HepG2 (cell line): ENCODE results near the gene BCL2L1. TPM values are rescaled to one million over a fixed set of nuclear protein-coding genes. Genes with fewer than 3 reads are reported as not detected.

Source experiments
- AHDC1 ChIP-seq: sonication (generic); formaldehyde crosslinking; IDR thresholded peaks from 2 replicates; pipeline ENCODE4 v1.5.1; 2020; ENCODE audit warnings: mild to moderate bottlenecking, missing genetic modification reagents, borderline replicate concordance
- ARID5B ChIP-seq: IDR thresholded peaks from 2 replicates; pipeline ENCODE4 v1.4.0; 2020; ENCODE audit warnings: mild to moderate bottlenecking, missing genetic modification reagents
- ATAD3A ChIP-seq: sonication (generic); formaldehyde crosslinking; IDR thresholded peaks from 2 replicates; pipeline ENCODE4 v1.4.0; 2020; ENCODE audit warnings: missing genetic modification reagents
- CENPT ChIP-seq: sonication (generic); formaldehyde crosslinking; IDR thresholded peaks from 2 replicates; pipeline ENCODE4 v1.8.0; 2022; ENCODE audit warnings: low read depth, mild to moderate bottlenecking, moderate library complexity, missing genetic modification reagents
- ELK4 ChIP-seq: sonication (generic); formaldehyde crosslinking; IDR thresholded peaks from 2 replicates; pipeline ENCODE4 v1.9.0; 2021; ENCODE audit warnings: missing genetic modification reagents, borderline replicate concordance
- KDM3A ChIP-seq: IDR thresholded peaks from 2 replicates; pipeline ENCODE4 v1.6.1; 2018; ENCODE audit warnings: low read depth, missing compliant biosample characterization
- KLF15 ChIP-seq: sonication (generic); formaldehyde crosslinking; IDR thresholded peaks from 2 replicates; pipeline ENCODE4 v1.8.1; 2023; ENCODE audit warnings: borderline replicate concordance, mild to moderate bottlenecking, inconsistent platforms, missing genetic modification reagents, mixed read lengths
- KLF6 ChIP-seq: IDR thresholded peaks from 2 replicates; pipeline ENCODE4 v1.8.0; 2016; ENCODE audit warnings: missing biosample characterization, missing genetic modification reagents
- NR3C1 ChIP-seq: sonication (generic); formaldehyde crosslinking; IDR thresholded peaks from 2 replicates; pipeline ENCODE4 v1.4.0; 2020; ENCODE audit warnings: missing genetic modification reagents
- RBM39 ChIP-seq: fragments of 200-400 bp; formaldehyde crosslinking; IDR thresholded peaks from one replicate; pipeline ENCODE4 v1.6.1; 2018; ENCODE audit warnings: antibody characterized with exemption, mild to moderate bottlenecking, low read depth, low read length; ENCODE audit not compliant: poor library complexity, severe bottlenecking
- SIN3A ChIP-seq: IDR thresholded peaks from 2 replicates; pipeline ENCODE4 v1.6.1; 2011; ENCODE audit warnings: low read depth, mild to moderate bottlenecking, control low read depth, low read length, borderline replicate concordance
- TFE3 ChIP-seq: IDR thresholded peaks from 2 replicates; pipeline ENCODE4 v1.6.1; 2016
- U2AF1 ChIP-seq: fragments of 200-400 bp; formaldehyde crosslinking; optimal IDR thresholded peaks from 2 replicates; pipeline ENCODE3; 2017; ENCODE audit warnings: mild to moderate bottlenecking, low read depth, low read length
- YY1 ChIP-seq: IDR thresholded peaks from 2 replicates; pipeline ENCODE4 v1.6.1; 2011; ENCODE audit warnings: low read length, low read depth, moderate library complexity, mild to moderate bottlenecking; ENCODE audit not compliant: insufficient read depth, insufficient replicate concordance
- ZBTB37 ChIP-seq: sonication (generic); formaldehyde crosslinking; IDR thresholded peaks from 2 replicates; pipeline ENCODE4 v1.4.0; 2020; ENCODE audit warnings: mild to moderate bottlenecking, missing genetic modification reagents
- ZNF136 ChIP-seq: sonication (generic); formaldehyde crosslinking; IDR thresholded peaks from 2 replicates; pipeline ENCODE4 v1.8.1; 2022; ENCODE audit warnings: low read depth, mild to moderate bottlenecking, moderate library complexity, missing genetic modification reagents
- polyA plus RNA-seq, 8 experiments: library from polyadenylated mRNA; depleted of rRNA in 3 of 8; stranded (reverse) in 7 of 8; unstranded in 1 of 8; fragments of >200 nt; fragmentation: Illumina TruSeq in 4 of 8; extraction: Trizol in 4 of 8; gene quantifications; 2 replicates each; pipeline versions ENCODE4 v1.2.1 to v1.2.3, GENCODE V29; 2011 to 2016; ENCODE audit warnings: low read depth in 4 of 8, missing spikeins in 1 of 8, mixed read lengths in 1 of 8; ENCODE audit not compliant: insufficient read depth in 1 of 8
- total RNA-seq, 5 experiments: library from RNA; depleted of rRNA; stranded (reverse); fragments of >200 nt; fragmentation: Illumina TruSeq; extraction: Trizol; gene quantifications; 2 replicates each; pipeline ENCODE4 v1.2.3, GENCODE V29; 2016; ENCODE audit warnings: low read depth in 1 of 5

BCL2L1 gene
- total and polyA plus RNA-seq, 2 of the 13 experiments (the other 11 are each of a cell fraction or from before 2014, with no cell fraction given): 164 to 258 TPM

- TF ChIP-seq NR3C1 (CRISPR knock-in tag): no peak; the same call in 1 of the 2 replicates
- TF ChIP-seq ARID5B (CRISPR knock-in tag): no peak
- TF ChIP-seq RBM39: peak; percentile 92
- 0 out of 2 replicates have a peak, but pooled peaks have one; percentile 62 for TF ChIP-seq KLF6
- peak; percentile 88; the same call in 1 of the 2 replicates for TF ChIP-seq KLF15
- TF ChIP-seq ATAD3A: 0 out of 2 replicates have a peak, but pooled peaks have one; percentile 82
- TF ChIP-seq ZNF136 (CRISPR knock-in tag): no peak
- TF ChIP-seq ZBTB37 (CRISPR knock-in tag): 0 out of 2 replicates have a peak, but pooled peaks have one; percentile 53
- peak; percentile 56 for TF ChIP-seq U2AF1
- peak; percentile 72 for TF ChIP-seq AHDC1 (CRISPR knock-in tag)
- TF ChIP-seq TFE3 (CRISPR knock-in tag): peak; percentile 3; the same call in 1 of the 2 replicates
- TF ChIP-seq CENPT: peak; percentile 57; the same call in 1 of the 2 replicates
- TF ChIP-seq YY1: peak; percentile 93
- peak; percentile 0; the same call in 1 of the 2 replicates for TF ChIP-seq KDM3A (CRISPR knock-in tag)
- TF ChIP-seq ELK4 (CRISPR knock-in tag): no peak
- peak; percentile 16; the same call in 1 of the 2 replicates for TF ChIP-seq SIN3A
Observed at GRCh38 chr20:31723069-31723318, 326 bp upstream of the BCL2L1 start (continued).
